Omental fat pad (tissue), 4 donors: ENCODE measurements around the gene STK17B. TPM values are rescaled to one million over a fixed set of nuclear protein-coding genes. Genes with fewer than 3 reads are reported as not detected.

ENCODE experiments used
- ATAC-seq: fragments of 150-250 bp; one replicate; pipeline ENCODE4 v1.9.1; 2016; ENCODE audit warnings: mild to moderate bottlenecking, moderate library complexity; ENCODE audit not compliant: low FRiP score
- DNase-seq: peaks from one replicate; pipeline ENCODE4 v3.0.0-alpha.2; 2019; ENCODE audit warnings: low spot score
- CTCF ChIP-seq, 3 donors: fragments of 450-650 bp; IDR thresholded peaks; one replicate each; pipeline ENCODE4 v1.5.1; 2016 to 2017; ENCODE audit warnings: antibody characterized with exemption in 3 of 3, mild to moderate bottlenecking in 3 of 3, moderate library complexity in 2 of 3
- total RNA-seq, 4 donors: library from RNA; depleted of rRNA; stranded (reverse); fragments of >200 nt; gene quantifications; one replicate each; pipeline ENCODE4 v1.1.0, GENCODE V29; 2016

The STK17B gene
- total RNA-seq, 4 donors from 2014 or later: 39.2 to 89.9 (median 60.7) TPM

- DNase-seq (no peak), ATAC-seq (no peak)
- TF ChIP-seq CTCF (IDR thresholded peaks at IDR 0.05): no peak
Observed at GRCh38 chr2:196145256-196145655, 26.1 kb downstream of the STK17B start.

- no peak for ATAC-seq
- TF ChIP-seq CTCF (IDR thresholded peaks at IDR 0.05): no peak
- DNase-seq: no peak
Observed at GRCh38 chr2:196144513-196145126, 26.8 kb downstream of the STK17B start.

GRCh38 chr2:196143730-196144131, 27.6 kb downstream of the STK17B start:
- ATAC-seq (no peak), DNase-seq (no peak)
- no peak for TF ChIP-seq CTCF (IDR thresholded peaks at IDR 0.05)

GRCh38 chr2:196142825-196143224, 28.6 kb downstream of the STK17B start:
- ATAC-seq (no peak), DNase-seq (no peak)
- TF ChIP-seq CTCF (IDR thresholded peaks at IDR 0.05): no peak

GRCh38 chr2:196140213-196140612, 31.2 kb downstream of the STK17B start:
- DNase-seq (no peak), ATAC-seq (no peak)
- TF ChIP-seq CTCF (IDR thresholded peaks at IDR 0.05): no peak

GRCh38 chr2:196137271-196137670, 34.1 kb downstream of the STK17B start:
- no peak for ATAC-seq
- no peak for TF ChIP-seq CTCF (IDR thresholded peaks at IDR 0.05)
- no peak for DNase-seq

- no peak for ATAC-seq
- no peak for TF ChIP-seq CTCF (IDR thresholded peaks at IDR 0.05)
- no peak for DNase-seq
Observed at GRCh38 chr2:196136151-196136550, 35.2 kb downstream of the STK17B start.
